ENCODE results near the gene RPTOR.
A peak's percentile ranks its signal among the peaks of the same experiment; 100 is the strongest.

RPTOR gene

GRCh38 chr17:80507965-80508364, 36.7 kb upstream of the RPTOR start:
- H3K4me3 ChIP-seq (replicated peaks in 1 of 2; ENCODE audit: low read depth in 2 of 2, low read length in 2 of 2) = no peak overlapping the region
- no peak for TF ChIP-seq CTCF (IDR thresholded peaks at IDR 0.05; ENCODE audit: low read depth, low read length)
- no peak for DNase-seq (ENCODE audit: low read depth in 2 of 2)

GRCh38 chr17:80509311-80509710, 35.3 kb upstream of the RPTOR start:
- no peak for DNase-seq (ENCODE audit: low read depth in 2 of 2)
- TF ChIP-seq CTCF (IDR thresholded peaks at IDR 0.05; ENCODE audit: low read depth, low read length) = no peak
- H3K4me3 ChIP-seq (replicated peaks in 1 of 2; ENCODE audit: low read depth in 2 of 2, low read length in 2 of 2) = no peak overlapping the region

- DNase-seq (ENCODE audit: low read depth in 2 of 2) = no peak
- no peak for TF ChIP-seq CTCF (IDR thresholded peaks at IDR 0.05; ENCODE audit: low read depth, low read length)
- H3K4me3 ChIP-seq (replicated peaks in 1 of 2; ENCODE audit: low read depth in 2 of 2, low read length in 2 of 2) = no peak overlapping the region
Observed at GRCh38 chr17:80510132-80510531, 34.5 kb upstream of the RPTOR start.

GRCh38 chr17:80510772-80511171, 33.9 kb upstream of the RPTOR start:
- DNase-seq (ENCODE audit: low read depth in 2 of 2) = no peak
- no peak overlapping the region for H3K4me3 ChIP-seq (replicated peaks in 1 of 2; ENCODE audit: low read depth in 2 of 2, low read length in 2 of 2)
- TF ChIP-seq CTCF (IDR thresholded peaks at IDR 0.05; ENCODE audit: low read depth, low read length) = no peak

- no peak for DNase-seq (ENCODE audit: low read depth in 2 of 2)
Observed at GRCh38 chr17:80511222-80512180, 33.1 kb upstream of the RPTOR start.

GRCh38 chr17:80512233-80512632, 32.4 kb upstream of the RPTOR start:
- no peak for TF ChIP-seq CTCF (IDR thresholded peaks at IDR 0.05; ENCODE audit: low read depth, low read length)
- H3K4me3 ChIP-seq (replicated peaks in 1 of 2; ENCODE audit: low read depth in 2 of 2, low read length in 2 of 2) = no peak overlapping the region
- peak in 1 of 2 donors; percentile 81 for DNase-seq (ENCODE audit: low read depth in 2 of 2)

More at GRCh38 chr17:80511222-80512180, 33.1 kb upstream of the RPTOR start:
- TF ChIP-seq CTCF (IDR thresholded peaks at IDR 0.05; ENCODE audit: low read depth, low read length) = peak; percentile 12
- H3K4me3 ChIP-seq (replicated peaks in 1 of 2; ENCODE audit: low read depth in 2 of 2, low read length in 2 of 2) = no peak overlapping the region

Data from cardiac fibroblast (primary cell).